ENCODE measurements around the gene LRRC75B.
"Not testable (repeated sequence)": the region's sequence is repeated elsewhere in the genome, so short reads cannot be mapped to it uniquely, and the experiment has no call there.

GRCh38 chr22:24593559-24593835, 624 bp upstream of the LRRC75B start:
- TF ChIP-seq CTCF (conservative IDR thresholded peaks at IDR 0.05 in 1 of 2, IDR thresholded peaks at IDR 0.05 in 1 of 2; ENCODE audit: extremely low read depth in 1 of 2, insufficient read depth in 1 of 2, low read depth in 1 of 2, low read length in 2 of 2); EZH2 (IDR thresholded peaks at IDR 0.05; ENCODE audit: borderline replicate concordance, low read length): not testable (repeated sequence)
